OCI-LY3 (cell line): ENCODE data around the gene EPB41L4A.

Experiments used
- CTCF ChIP-seq: fragments of 200-600, 300-600 bp; sonication (generic); IDR thresholded peaks from 2 replicates; pipeline ENCODE4 v1.5.1; 2014; ENCODE audit warnings: antibody characterized with exemption, low read length, low read depth
- EZH2phosphoT487 ChIP-seq: fragments of 200-600 bp; shearing (Covaris generic); IDR thresholded peaks from 2 replicates; pipeline ENCODE4 v1.6.1; 2018; ENCODE audit warnings: antibody characterized with exemption, mixed run types, low read depth

GRCh38 chr5:112412346-112412745, 6.7 kb downstream of the EPB41L4A start:
- TF ChIP-seq CTCF (no peak), EZH2phosphoT487 (no peak)
